Medulla oblongata (tissue), 1 donor: ENCODE data around the gene DHX32.

Experiments
- DNase-seq: peaks from one replicate; pipeline ENCODE4 v3.0.0-alpha.2; 2015; ENCODE audit errors: extremely low spot score

DHX32 gene

DNA sequence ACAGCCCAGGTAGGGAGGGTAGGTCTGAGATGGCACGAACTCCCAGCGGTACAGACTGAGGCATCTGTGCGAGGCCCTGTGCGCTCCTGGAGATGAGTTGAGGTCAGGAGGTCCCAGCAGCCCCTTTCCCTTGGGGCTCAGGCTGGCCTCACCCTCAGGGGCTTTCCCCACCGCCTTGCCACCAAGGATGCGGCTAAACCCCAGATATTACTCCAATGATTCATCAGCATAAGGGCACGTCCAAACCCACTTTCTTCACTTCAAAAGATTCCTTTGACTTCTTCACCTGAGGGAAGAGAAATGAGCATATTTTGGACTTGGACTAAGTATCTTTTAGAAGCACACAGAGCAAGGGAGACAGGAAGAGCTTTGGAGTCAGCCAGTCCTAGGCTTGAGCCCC is 78.4 kb downstream of the DHX32 start:
- no peak for DNase-seq

DNA sequence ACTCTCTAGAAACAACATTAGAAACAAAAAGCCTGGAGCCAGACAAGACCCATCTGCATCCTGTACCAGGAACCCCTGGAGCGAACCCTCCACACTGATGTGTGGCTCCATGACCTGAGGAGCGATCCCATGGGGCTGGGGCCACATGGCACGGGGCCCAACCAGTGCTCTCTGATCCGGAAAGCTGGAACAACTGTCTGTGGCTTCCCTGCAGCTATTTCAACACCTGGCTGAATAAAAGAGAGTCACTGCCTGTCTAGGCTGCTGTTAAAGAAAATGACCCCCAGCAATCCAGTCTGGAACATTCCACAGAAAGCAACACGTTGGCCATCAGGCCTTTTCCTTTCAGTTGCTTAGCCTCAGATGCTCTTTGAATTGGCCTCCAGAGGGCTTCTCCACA is 79.0 kb downstream of the DHX32 start:
- DNase-seq = no peak

DNA sequence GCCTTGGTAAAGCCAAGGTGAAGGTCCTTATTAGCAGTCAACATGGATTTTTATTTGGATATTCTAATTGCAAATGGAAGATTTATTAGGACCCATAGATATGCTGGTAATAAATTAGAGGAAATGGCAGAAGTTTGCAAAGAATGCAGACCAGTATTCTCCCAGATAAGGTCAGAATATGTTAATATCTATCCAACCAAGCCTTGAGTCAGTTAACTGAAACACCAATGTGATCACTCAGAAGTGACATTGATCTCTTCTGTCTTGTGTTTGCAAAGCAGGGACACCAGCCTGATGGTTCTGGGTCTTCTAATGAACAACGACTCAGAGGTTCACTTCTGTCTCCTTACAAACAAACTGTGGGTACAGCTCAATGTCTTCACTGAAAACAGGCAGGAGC is 79.5 kb downstream of the DHX32 start:
- no peak for DNase-seq

DNA sequence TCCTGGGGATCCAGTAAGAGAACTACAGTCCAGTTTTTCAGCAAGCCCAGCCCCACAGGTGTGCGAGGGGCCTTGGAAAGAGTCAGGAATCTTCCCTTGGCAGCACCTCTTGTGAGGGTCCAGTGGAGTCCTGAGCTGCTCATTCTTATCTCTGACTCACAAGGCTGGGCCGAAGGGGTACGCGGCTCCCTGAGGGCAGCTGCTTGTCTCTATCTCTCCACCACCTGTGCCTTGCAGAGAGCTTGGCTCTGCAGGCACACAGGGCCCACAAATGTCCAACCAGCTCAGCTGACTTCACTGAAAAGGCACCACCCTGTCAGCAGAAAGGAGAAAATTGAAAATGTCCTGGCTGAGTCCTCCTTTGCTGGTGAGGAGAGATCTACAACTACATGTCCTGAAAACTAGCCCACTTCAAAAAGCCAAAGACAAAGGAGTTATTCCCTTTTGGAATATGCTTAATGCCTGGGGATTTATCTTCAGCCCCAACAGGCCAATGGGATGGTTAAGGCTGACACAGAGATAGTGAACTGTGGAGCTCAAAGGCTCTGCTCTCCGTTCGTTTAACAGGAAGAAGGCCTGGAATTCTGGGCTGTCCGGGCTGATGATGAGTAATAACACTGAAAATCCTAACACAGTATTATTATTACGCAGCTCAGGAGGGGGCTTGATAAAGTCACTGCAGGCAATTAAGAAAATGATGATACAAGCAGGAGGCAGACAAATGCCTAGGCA is 81.5 kb downstream of the DHX32 start:
- DNase-seq = no peak

DNA sequence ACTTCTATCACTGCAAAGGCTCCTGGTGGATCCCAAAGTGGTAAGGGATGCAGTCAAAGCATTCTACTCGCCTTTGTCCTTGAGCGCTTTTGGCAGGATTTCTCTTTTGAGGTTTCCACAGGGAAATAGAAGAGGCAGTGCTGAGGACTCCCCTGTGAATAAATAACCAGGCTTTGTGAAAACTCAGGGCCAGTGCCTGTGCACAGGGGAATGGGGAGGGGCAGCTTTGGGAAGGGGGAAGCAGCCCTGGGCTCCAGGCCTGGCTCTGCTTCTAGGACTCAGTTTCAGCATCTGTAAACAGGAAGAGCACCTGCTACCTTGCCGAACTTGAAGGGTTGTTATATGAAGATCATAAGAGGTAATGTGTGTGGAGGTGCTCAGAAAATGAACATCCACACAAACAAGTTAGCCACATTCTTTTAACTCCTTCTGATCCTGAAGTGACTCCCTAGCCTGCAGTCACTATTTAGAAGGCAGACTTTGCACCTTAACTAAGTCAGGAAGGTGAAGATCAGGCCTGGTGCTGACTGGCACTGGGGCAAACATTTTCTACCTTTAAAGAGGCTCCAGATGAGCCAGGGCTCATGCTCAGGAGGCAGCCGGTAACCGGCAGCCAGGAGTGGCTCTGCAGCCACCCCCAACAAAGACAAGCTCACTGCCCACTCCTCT is 83.0 kb downstream of the DHX32 start:
- no peak for DNase-seq

DNA sequence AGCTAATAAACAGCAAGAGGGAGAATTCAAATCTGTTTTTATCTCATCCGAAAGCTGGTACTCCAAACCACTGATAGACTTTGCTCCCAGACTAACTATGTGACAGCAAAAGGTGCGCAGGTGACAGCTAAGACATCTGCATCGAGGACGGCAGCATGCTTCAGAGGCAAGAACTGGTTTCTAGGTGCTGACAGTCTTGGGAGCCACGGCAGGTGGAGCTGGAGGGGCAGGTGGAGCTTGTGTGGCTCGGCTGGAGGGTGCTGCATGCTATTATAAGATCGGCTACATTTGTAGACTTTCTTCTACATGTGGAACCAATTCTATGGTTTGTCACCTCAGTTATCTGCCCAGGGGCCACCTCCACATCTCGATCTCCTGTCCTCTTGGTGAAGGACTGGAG is 83.7 kb downstream of the DHX32 start:
- DNase-seq = no peak

DNA sequence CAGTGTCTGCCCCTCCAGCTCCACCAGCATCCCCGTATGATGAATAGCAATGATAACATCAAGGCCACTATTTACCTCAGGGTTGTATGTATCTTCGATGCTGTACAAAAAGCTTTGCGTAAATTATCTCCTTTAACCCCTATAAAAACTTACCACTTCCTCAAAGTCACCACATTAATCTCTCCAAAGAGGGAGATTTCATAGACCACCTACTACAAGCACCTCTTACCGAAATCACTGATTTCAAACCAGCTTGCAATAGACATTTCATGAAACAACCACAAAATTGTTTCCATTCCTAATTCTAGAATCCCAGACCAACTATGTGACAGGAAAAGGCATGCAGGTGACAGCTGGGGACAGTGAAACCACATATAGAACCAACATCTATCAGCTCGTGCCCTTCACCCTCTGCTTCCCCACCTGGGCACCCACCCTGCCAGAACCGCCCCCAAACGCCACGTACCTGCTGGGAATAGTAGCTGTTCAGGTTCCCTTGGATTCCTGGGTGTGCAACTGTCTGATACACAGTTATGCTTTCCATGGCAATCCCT is 85.4 kb downstream of the DHX32 start:
- no peak for DNase-seq

DNA sequence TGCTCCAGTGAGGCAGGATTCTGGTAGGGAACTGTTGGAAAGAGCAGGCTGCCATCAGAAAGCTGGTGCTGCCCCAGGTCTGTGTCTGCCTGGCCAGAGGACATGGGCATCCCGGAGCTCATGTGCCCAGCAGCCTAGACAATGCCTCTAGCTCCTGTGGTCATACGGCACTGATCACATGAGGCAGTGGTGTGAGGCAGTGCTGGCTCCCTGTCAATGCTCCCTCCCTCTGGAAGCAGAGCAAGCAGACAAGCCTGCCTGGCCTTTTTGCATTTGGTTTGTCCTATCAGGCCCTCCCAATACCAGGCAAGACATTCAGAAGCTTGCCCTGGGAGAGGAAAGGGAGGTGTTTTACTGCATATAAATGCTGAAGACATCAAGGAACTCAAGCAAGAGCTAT is 86.0 kb downstream of the DHX32 start:
- peak; percentile 92 for DNase-seq

DNA sequence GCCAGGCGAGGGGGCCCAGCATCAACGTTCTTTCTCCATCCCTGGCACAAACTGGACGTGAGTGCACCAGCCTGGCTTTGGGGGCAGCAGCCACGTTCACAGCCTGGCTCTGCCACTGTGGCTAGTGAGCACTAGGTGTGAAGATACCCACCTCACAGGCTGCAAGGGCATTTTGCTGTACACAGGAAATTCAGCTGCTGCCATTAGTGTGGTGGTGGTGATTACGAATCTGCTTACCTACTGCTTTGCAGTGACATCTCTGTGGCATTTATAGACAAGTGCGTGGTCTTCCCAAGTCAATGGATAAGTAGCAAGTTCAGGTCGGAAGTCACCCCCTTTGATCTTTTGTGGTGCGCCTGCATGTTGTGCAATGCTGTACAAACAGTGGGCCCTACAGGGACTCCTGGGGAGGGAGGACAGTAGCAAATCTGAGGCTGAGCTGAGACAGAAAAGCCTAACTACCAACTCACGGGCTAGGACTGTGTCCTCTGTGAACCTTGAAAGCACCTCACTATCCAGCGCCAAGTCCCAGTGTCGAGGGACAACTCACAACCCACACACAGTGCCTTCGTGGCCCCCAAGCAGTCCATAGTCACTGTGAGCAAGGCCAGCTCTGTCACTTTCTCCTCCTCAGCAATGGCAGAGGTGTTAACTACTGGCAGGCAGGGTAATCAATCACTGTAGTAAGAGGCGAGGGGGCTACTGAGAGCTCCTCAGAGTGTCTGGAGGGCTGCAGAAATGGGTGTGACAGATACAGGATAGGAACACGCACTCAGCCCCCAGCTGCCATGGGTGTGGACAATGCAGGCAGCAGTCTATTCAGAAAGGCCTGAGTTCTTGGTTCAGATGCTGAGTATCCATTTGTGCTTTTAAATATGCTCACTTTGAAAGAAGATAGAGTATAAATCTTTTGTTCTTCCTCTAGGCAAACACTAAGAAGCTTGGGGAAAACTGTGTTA is 88.5 kb downstream of the DHX32 start:
- no peak for DNase-seq

DNA sequence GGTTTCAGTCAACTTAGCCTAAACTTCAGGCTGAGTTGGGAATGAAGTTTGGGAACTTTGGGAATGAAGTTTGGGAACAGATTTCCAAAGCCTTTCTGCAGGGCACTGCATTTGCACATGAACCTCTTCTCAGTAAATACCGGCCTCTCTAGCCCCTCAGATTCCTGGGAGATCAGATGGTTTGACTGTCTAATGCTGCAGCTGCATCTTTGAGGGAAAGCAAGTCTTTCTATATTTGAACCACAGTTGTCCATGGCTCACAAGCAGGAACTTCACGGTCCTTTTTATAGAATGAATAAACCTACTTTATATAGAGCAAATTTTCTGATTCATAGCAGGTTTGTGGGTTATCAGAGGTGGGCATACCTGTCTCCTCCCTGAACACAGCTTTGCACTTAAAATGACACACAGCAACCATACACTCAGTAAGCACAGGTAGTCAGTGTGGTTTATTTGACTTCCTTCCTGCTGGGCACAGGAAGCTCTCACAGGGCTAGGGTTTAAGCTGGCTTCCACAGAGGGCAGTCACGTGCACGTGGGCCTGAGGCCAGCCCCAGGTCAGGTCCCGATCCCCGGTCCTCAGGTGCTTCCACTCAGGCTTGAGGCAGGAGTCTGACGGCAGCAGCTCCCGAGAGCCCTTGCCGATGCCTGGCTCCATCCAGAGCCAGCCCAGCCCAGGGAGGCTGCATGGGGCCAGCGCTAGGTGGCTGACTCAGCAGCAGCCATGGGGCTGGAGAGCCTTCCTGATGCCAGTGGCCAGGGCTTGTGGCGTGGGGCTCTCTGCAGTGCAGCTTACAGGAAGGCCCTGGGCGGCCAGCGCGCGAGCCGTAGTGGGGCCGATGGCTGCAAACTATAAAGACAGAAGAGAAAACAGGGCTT is 92.7 kb downstream of the DHX32 start:
- no peak for DNase-seq
